Tibial nerve (tissue), 4 donors: ENCODE results near the gene STRIP1.
"Not testable (repeated sequence)": the region's sequence is repeated elsewhere in the genome, so short reads cannot be mapped to it uniquely, and the experiment has no call there.

Experiments used
- CTCF ChIP-seq, 5 experiments: fragments of 200-600 bp in 3 of 5; fragments of 450-650 bp in 2 of 5; sonication (generic) in 3 of 5; IDR thresholded peaks; one replicate each; pipeline ENCODE4 v1.5.1; 2016 to 2019; ENCODE audit warnings: antibody characterized with exemption in 5 of 5, mild to moderate bottlenecking in 3 of 5, moderate library complexity in 2 of 5
- EP300 ChIP-seq, 2 donors: sonication (generic); formaldehyde crosslinking; IDR thresholded peaks; one replicate each; pipeline ENCODE4 v1.6.1; 2017; ENCODE audit warnings: antibody characterized with exemption in 2 of 2, mild to moderate bottlenecking in 1 of 2
- POLR2A ChIP-seq, 2 donors: fragments of 450-650 bp; IDR thresholded peaks; one replicate each; pipeline ENCODE4 v1.6.1; 2017; ENCODE audit warnings: antibody characterized with exemption in 2 of 2, mild to moderate bottlenecking in 2 of 2, moderate library complexity in 2 of 2

GRCh38 chr1:110079995-110080394 is 45.6 kb downstream of the STRIP1 start:
- not testable (repeated sequence) for TF ChIP-seq CTCF, POLR2A, EP300 (IDR thresholded peaks at IDR 0.05)
